HEK293T (cell line): ENCODE measurements around the gene HSPA9.

Source experiments
- BHLHE40 ChIP-seq: fragments of 450-650 bp; IDR thresholded peaks from 2 replicates; pipeline ENCODE4 v1.6.1; 2016; ENCODE audit warnings: mild to moderate bottlenecking, moderate library complexity, borderline replicate concordance
- CTBP1 ChIP-seq: fragments of 450-650 bp; IDR thresholded peaks from 2 replicates; pipeline ENCODE4 v1.6.1; 2016; ENCODE audit warnings: borderline replicate concordance
- ELF4 ChIP-seq: fragments of 450-650 bp; IDR thresholded peaks from 2 replicates; pipeline ENCODE4 v1.6.1; 2017; ENCODE audit warnings: antibody characterized with exemption
- FOXA1 ChIP-seq: fragments of 450-650 bp; IDR thresholded peaks from 2 replicates; pipeline ENCODE4 v1.6.1; 2016; ENCODE audit warnings: mild to moderate bottlenecking
- FOXM1 ChIP-seq: fragments of 450-650 bp; IDR thresholded peaks from 2 replicates; pipeline ENCODE4 v1.6.1; 2017; ENCODE audit warnings: mild to moderate bottlenecking, borderline replicate concordance
- LEF1 ChIP-seq: fragments of 450-650 bp; IDR thresholded peaks from 2 replicates; pipeline ENCODE4 v1.6.1; 2017; ENCODE audit warnings: mild to moderate bottlenecking, borderline replicate concordance
- SP1 ChIP-seq: fragments of 450-650 bp; IDR thresholded peaks from 2 replicates; pipeline ENCODE4 v1.6.1; 2017
- SUZ12 ChIP-seq: fragments of 450-650 bp; IDR thresholded peaks from 2 replicates; pipeline ENCODE4 v1.6.1; 2016; ENCODE audit warnings: mild to moderate bottlenecking
- TARDBP ChIP-seq: fragments of 450-650 bp; IDR thresholded peaks from 2 replicates; pipeline ENCODE4 v1.6.1; 2016
- ZNF384 ChIP-seq: fragments of 450-650 bp; IDR thresholded peaks from 2 replicates; pipeline ENCODE4 v1.6.1; 2016
- TF ChIP-seq, protein P1 (sequence below): fragments of 450-650 bp; IDR thresholded peaks from 2 replicates; pipeline ENCODE4 v1.6.1; 2016

DNA sequence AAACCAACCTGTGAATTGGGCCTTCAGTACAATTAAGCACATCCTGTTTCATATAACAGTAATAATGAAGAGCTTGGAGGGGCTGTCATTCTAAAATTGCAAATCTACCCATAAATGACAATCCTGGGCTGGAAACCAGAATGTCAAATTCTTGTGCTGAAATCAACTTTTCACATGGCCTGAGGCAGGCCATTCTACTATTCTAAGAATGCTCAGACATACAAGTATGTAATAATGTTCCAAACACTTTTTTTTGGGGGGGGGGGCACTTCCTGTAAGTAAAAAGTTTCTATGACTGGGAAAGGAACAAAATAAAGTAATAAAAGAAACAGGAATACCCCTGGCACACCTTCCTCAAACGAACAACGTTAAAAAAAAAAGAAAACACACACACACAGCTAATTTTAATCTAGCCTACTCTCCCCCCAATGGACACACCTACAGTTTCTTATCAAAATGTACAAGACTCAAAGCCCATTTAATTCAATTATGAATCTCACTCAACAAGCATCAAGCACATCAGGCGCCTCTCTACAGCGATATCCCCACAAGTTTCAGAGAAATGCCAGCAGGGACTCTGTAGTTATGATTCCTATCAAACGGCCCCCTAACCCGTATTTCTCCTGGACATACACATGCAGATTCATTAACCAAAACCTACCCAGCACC lies 33.6 kb downstream of the HSPA9 start:
- TF ChIP-seq ZNF384: no peak
- no peak for TF ChIP-seq SUZ12
- no peak for TF ChIP-seq FOXA1
- no peak for TF ChIP-seq ELF4
- TF ChIP-seq TARDBP: no peak
- TF ChIP-seq SP1: no peak
- TF ChIP-seq, protein P1, sequence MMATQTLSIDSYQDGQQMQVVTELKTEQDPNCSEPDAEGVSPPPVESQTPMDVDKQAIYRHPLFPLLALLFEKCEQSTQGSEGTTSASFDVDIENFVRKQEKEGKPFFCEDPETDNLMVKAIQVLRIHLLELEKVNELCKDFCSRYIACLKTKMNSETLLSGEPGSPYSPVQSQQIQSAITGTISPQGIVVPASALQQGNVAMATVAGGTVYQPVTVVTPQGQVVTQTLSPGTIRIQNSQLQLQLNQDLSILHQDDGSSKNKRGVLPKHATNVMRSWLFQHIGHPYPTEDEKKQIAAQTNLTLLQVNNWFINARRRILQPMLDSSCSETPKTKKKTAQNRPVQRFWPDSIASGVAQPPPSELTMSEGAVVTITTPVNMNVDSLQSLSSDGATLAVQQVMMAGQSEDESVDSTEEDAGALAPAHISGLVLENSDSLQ: no peak
- TF ChIP-seq CTBP1: no peak
- no peak for TF ChIP-seq LEF1
- TF ChIP-seq BHLHE40: no peak
- TF ChIP-seq FOXM1: no peak
